GM20000 (cell line): Measurements from ENCODE around the gene GRID2.

Source experiments
- DNase-seq: peaks from one replicate; pipeline ENCODE4 v3.0.0; 2012; ENCODE audit warnings: low spot score
- CTCF ChIP-seq: IDR thresholded peaks from 2 replicates; pipeline ENCODE4 v1.5.1; 2012; ENCODE audit warnings: mild to moderate bottlenecking, control low read depth; ENCODE audit errors: extremely low read depth, missing control alignments

The GRID2 gene

GRCh38 chr4:93749292-93749761 lies 1445.6 kb downstream of the GRID2 start:
- TF ChIP-seq CTCF, result no peak
- peak; percentile 30 for DNase-seq

- no peak for TF ChIP-seq CTCF
- DNase-seq, result no peak
Measured at GRCh38 chr4:93751411-93751810, 1447.6 kb downstream of the GRID2 start.

GRCh38 chr4:93756101-93756500 lies 1452.3 kb downstream of the GRID2 start:
- DNase-seq, result no peak
- TF ChIP-seq CTCF, result no peak

- no peak for TF ChIP-seq CTCF
- no peak for DNase-seq
Measured at GRCh38 chr4:93759506-93759905, 1455.7 kb downstream of the GRID2 start.

- TF ChIP-seq CTCF, result no peak
- DNase-seq, result no peak
Measured at GRCh38 chr4:93760284-93760683, 1456.5 kb downstream of the GRID2 start.

GRCh38 chr4:93761286-93761685 lies 1457.5 kb downstream of the GRID2 start:
- DNase-seq, result no peak
- no peak for TF ChIP-seq CTCF

- peak; percentile 61 for DNase-seq
- peak; percentile 53 for TF ChIP-seq CTCF
Measured at GRCh38 chr4:93764639-93765246, 1461.0 kb downstream of the GRID2 start.
